IPS DF 19.7 (cell line): ENCODE measurements around the gene QKI.
"Not testable (repeated sequence)": the region's sequence is repeated elsewhere in the genome, so short reads cannot be mapped to it uniquely, and the experiment has no call there.

Source experiments
- DNase-seq: peaks from one replicate; pipeline ENCODE4 v3.0.0-alpha.2; 2013; ENCODE audit warnings: low read depth, low spot score

The QKI gene

DNA sequence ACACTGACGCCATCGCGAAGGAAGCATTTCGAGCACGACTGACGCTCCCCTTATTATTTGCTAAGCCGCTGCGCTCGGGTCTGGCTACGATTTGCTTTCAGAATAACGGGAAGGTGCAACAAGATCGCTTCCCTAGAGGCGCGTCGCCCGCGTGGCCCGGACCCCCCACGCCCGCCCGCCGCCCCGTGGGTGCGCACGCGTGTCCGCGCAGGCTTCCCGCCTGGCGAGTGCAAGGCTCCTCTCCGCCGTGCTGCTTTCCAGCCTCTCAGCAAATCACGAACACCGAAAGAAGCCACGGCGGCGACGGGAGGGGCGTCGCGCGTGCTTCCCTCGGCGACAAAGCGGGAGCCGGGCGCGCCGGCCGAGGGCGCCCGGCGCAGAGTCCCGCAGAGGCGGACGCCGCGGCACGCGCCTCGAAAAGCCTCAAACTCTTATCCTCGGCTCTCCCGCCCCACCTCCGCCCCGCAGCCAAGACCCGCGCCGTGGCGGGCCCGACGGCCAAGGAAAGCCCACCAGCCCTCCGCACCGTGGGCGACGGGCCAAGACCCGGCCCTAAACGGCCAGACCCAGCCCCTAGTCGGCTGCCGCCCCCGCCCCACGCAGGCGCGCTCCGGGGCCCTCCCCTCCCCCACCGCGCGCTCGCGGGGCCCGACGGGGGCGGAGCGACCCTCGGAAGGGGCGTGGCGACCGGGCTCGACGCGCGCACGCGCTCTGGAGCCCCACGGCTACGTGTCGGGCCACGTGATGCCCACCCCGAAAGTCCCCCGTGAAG is 987 bp upstream of the QKI start:
- no peak for DNase-seq

DNA sequence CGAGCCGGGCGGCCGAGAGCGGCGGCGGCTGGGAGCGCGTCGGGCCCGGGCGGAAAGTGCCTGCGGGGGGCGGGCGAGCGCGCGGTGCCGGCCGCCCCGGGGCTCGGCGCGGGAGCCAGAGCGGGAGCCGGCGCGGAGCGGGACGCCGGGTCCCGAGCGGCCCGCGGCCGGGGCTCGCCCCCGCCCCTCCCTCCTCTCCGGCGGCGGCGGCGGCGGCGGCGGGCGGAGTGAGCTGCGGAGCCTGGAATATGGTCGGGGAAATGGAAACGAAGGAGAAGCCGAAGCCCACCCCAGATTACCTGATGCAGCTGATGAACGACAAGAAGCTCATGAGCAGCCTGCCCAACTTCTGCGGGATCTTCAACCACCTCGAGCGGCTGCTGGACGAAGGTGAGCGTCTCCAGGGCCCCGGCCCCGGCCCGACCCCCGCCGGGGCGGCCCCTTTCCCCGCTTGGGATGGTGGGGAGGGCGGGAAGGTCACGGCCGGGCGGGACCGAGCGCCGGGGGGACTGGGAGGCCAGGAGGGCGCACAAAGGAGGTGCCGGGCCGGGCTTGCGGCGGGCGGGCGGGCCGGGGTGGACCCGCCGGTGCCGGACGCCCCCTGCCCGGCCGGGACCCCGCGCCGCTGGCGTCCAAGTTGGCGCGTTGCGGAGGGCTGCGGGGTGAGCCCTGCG is 565 bp downstream of the QKI start:
- no peak for DNase-seq

DNA sequence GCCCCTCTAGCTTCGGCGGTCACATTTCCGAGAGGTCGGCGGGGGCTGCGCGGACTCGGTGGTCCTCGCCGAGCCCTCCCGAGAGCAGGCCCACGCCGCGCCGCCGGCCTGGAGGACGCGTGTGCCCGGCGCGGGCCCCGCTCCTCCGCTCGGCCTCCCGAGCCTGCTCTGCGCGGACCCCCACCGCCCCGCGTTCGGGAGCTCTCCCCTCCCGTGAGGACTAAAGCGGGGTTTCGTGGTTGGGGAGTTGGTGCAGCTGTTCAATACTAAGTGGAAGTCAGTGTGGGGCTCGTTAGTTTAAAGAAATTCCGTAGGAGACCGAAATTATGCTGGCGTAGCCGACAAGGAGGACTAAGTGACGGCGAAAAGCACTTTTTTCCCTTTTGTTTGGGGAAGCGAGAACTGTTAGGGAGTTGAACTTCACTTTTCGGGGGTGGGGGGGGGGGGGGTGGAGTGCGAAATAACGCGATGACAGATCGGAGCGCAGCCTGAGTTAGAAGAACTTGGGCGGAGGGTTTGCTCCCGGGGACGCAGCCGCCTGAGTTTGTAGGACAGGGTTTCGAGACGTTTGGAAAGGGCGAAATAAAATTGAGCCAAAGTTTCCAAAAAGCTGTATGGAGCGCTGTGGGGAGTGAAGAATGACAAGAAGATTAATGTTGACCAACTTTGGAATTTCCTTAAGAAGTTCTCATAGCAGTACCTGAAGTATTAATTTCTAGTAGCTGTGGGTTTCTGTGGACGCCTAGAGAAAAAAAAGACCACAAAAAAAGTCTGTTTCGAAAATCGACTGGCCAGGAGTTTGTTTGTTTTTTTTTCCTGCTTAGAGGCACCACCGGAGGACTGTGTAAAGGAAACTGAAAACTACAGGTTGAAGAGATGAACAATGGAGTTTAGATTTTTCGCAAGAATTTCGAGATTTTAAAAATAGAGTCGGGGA is 1.4 kb downstream of the QKI start:
- no peak for DNase-seq

- DNase-seq = no peak
Measured at GRCh38 chr6:163416557-163417253, 2.2 kb downstream of the QKI start.

DNA sequence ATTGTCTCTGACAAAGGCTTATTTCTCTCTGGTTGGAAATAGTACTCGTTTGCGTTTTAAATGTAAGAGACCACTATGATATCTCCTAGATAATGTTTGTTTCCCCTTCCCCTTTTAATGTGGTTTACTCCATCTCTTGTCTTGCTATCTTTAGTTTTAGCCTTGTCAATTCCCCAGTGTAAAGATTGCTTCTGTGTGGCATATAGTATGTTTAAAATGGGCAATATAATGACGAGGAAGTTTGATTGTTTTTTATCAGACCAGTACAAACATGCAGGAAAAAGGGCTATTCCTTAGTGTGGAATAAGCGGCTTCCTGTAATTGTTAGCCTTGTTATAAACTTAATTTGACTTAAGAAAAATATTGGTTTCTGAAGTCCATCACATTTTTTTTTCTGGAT is 3.1 kb downstream of the QKI start:
- DNase-seq = no peak

GRCh38 chr6:163418311-163419029 is 4.0 kb downstream of the QKI start:
- DNase-seq = no peak

- DNase-seq = no peak
Measured at GRCh38 chr6:163419413-163420288, 5.1 kb downstream of the QKI start.

GRCh38 chr6:163420289-163420614 is 5.7 kb downstream of the QKI start:
- no peak for DNase-seq

- DNase-seq = no peak
Measured at GRCh38 chr6:163422550-163422949, 8.0 kb downstream of the QKI start.

GRCh38 chr6:163423696-163424095 is 9.2 kb downstream of the QKI start:
- DNase-seq = no peak

DNA sequence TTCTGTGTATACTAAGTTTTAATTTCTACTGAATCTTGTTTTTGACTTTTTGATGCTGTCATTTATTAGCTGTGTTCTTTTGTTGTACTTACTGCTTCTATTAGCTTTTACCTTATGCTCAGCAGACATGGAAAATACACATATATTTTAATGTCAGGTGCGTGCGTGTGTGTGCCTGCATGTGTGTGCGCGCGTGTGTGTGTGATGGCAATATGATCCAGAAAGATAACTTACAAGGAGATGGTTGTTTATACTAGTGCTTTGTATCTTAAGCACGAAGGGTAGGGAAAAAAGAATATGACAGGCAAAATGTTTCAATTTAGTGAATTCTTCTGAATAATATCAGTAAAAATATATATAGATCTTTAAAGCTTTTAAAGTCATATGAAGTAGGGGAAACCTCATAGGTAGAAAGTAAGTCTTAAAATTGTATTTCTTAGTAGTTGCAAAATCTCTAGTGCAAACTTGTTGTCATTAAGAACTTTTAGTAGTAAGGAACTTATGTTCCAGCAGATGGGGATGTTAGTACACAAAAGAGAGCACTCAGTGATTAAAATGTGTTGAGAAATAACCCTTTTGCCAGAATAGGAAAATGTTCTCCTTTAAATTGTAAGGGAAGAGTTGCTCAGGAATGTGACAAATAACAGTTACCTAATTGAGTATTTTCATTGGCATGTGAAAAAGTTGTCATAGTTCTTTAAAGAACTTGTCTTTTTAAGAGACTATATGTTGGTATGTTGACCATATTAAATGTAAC is 13.2 kb downstream of the QKI start:
- DNase-seq = no peak

DNA sequence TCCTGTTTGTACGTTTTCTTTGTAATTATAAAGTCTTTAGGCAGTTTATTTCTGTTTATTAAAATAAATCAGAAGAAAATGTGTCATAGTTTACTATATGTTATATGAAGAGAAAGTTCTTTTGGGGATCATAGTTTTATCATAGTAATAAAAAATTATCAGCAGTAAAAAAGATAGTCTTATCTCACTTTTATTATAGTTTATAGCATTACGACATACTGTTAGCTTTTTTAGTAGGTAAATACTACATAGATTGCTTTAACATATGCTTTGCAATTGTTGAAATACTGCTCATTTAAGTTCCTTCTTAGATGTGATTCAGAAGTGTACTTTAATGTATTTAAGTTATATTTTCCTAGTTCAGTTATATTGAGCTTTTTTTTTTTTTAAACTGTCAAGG is 13.9 kb downstream of the QKI start:
- DNase-seq = no peak

- DNase-seq = no peak
Measured at GRCh38 chr6:163429858-163430448, 15.4 kb downstream of the QKI start.

GRCh38 chr6:163432300-163432699 is 17.8 kb downstream of the QKI start:
- no peak for DNase-seq

GRCh38 chr6:163433486-163433885 is 19.0 kb downstream of the QKI start:
- DNase-seq = not testable (repeated sequence)

GRCh38 chr6:163435023-163435422 is 20.5 kb downstream of the QKI start:
- no peak for DNase-seq

- no peak for DNase-seq
Measured at GRCh38 chr6:163436843-163437242, 22.3 kb downstream of the QKI start.

DNA sequence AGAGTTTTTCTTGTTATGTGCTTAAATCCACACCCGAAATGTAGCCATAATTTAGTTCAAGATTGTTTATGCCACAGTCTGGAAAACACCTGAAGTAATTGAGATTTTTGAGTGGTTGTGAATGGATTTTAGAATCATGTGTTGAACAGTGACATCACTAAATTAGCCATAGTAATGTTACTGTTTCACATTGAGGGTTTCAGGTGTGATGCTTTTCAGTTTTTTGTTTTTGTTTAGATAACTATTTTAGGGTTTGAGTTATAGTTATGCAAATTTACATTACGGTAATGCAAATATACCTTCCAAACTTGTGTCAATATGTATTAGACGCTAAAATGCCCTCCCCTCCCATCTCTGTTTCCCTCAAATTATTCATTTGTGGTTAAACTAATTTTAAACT is 22.9 kb downstream of the QKI start:
- no peak for DNase-seq
